Loucy (cell line): ENCODE results near the gene FKBP6.
"Not testable (repeated sequence)": the region's sequence is repeated elsewhere in the genome, so short reads cannot be mapped to it uniquely, and the experiment has no call there.

ENCODE experiments used
- H2AFZ ChIP-seq: fragments of 200-600 bp; sonication (generic); 2 replicates; pipeline ENCODE4 v1.6.0; 2016; ENCODE audit warnings: antibody characterized with exemption, mild to moderate bottlenecking, low read length, moderate library complexity
- H3F3A ChIP-seq: fragments of 200-600 bp; 2 replicates; pipeline ENCODE4 v1.6.0; 2016; ENCODE audit warnings: antibody characterized with exemption, low read depth, mild to moderate bottlenecking
- H3K27me3 ChIP-seq: fragments of 200-600 bp; sonication (generic); 2 replicates; pipeline ENCODE4 v1.6.1; 2014; ENCODE audit warnings: low read length, mild to moderate bottlenecking; ENCODE audit not compliant: insufficient read depth, poor library complexity, severe bottlenecking
- H3K36me3 ChIP-seq: fragments of 200-600 bp; sonication (generic); 2 replicates; pipeline ENCODE4 v1.6.1; 2016; ENCODE audit warnings: low read length; ENCODE audit not compliant: insufficient read depth
- H3K4me1 ChIP-seq: fragments of 200-600 bp; sonication (generic); 2 replicates; pipeline ENCODE4 v1.5.1; 2014; ENCODE audit warnings: low read length, mild to moderate bottlenecking; ENCODE audit not compliant: insufficient read depth, poor library complexity, severe bottlenecking
- H3K4me2 ChIP-seq: fragments of 200-600 bp; sonication (generic); 2 replicates; pipeline ENCODE4 v1.6.0; 2014; ENCODE audit warnings: antibody characterized with exemption, low read length, low read depth, mild to moderate bottlenecking; ENCODE audit not compliant: poor library complexity, severe bottlenecking
- H3K4me3 ChIP-seq: fragments of 200-600 bp; sonication (generic); 2 replicates; pipeline ENCODE4 v1.5.1; 2014; ENCODE audit warnings: low read length, mild to moderate bottlenecking, mixed read lengths; ENCODE audit not compliant: poor library complexity, severe bottlenecking
- H3K79me2 ChIP-seq: fragments of 200-600 bp; sonication (generic); 2 replicates; pipeline ENCODE4 v1.6.1; 2014; ENCODE audit warnings: low read length; ENCODE audit not compliant: insufficient read depth
- H3K9ac ChIP-seq: fragments of 200-600 bp; sonication (generic); 2 replicates; pipeline ENCODE4 v1.6.0; 2014; ENCODE audit warnings: mild to moderate bottlenecking, low read depth, low read length, moderate library complexity; ENCODE audit not compliant: poor library complexity, severe bottlenecking
- H3K9me2 ChIP-seq: fragments of 200-600 bp; sonication (generic); replicated peaks from 2 replicates; pipeline ENCODE4 v1.6.1; 2016; ENCODE audit warnings: low read depth, low read length, mixed read lengths
- H3K9me3 ChIP-seq: fragments of 200-600 bp; sonication (generic); 2 replicates; pipeline ENCODE4 v1.6.1; 2014; ENCODE audit warnings: mild to moderate bottlenecking, antibody characterized with exemption, low read length, low read depth; ENCODE audit not compliant: insufficient read depth
- H4K20me1 ChIP-seq: fragments of 200-600 bp; sonication (generic); 2 replicates; pipeline ENCODE4 v1.6.0; 2014; ENCODE audit warnings: antibody characterized with exemption, low read length, mild to moderate bottlenecking; ENCODE audit not compliant: insufficient read depth, poor library complexity, severe bottlenecking

The FKBP6 gene, protein sequence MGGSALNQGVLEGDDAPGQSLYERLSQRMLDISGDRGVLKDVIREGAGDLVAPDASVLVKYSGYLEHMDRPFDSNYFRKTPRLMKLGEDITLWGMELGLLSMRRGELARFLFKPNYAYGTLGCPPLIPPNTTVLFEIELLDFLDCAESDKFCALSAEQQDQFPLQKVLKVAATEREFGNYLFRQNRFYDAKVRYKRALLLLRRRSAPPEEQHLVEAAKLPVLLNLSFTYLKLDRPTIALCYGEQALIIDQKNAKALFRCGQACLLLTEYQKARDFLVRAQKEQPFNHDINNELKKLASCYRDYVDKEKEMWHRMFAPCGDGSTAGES

DNA sequence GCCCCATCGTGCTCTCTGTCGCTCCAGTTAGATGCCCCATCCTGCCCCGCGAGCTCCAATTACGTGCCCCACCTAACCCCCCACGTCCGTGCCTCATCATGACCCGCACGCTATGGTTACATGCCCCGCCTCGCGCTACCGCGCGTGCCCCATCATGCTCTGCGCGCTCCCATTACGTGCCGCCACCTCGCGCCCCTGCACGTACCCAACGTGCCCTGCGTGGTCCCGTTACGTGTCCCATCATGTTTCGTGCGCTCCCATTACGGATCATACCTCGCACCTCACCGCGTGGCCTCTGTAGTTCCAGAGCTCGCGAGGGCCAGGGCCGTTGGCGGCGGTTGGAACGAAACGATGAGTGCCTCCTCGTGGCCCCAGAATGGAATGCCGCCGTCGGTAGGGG, at the start of gene FKBP6, which contains the start of gene TRIM50:
Gene FKBP6 (plus strand): TSS at position 240 of the 400 bp plus-strand sequence. CDS start 268 bp downstream, outside the sequence.
Gene TRIM50 (minus strand): TSS at position 161 of the 400 bp plus-strand sequence. CDS start 3,295 bp downstream, outside the sequence.
- not testable (repeated sequence) for H3K4me1 ChIP-seq, H3K79me2 ChIP-seq, H4K20me1 ChIP-seq, H3K9me3 ChIP-seq, H3K36me3 ChIP-seq, H3F3A ChIP-seq, H3K9me2 ChIP-seq, H3K27me3 ChIP-seq, H3K4me2 ChIP-seq, H2AFZ ChIP-seq, H3K4me3 ChIP-seq, H3K9ac ChIP-seq

DNA sequence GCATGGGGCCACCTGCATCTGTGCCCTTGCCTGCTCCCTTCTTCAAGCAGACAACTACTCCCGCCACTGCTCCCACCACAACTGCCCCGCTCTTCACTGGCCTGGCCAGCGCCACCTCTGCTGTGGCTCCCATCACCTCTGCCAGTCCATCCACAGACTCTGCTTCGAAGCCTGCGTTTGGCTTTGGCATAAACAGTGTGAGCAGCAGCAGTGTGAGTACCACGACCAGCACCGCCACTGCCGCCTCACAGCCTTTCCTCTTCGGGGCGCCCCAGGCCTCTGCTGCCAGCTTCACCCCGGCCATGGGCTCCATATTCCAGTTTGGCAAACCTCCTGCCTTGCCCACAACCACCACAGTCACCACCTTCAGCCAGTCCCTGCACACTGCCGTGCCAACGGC, 30.7 kb upstream of the FKBP6 start:
- H3K79me2 ChIP-seq, H3K4me2 ChIP-seq, H3K4me3 ChIP-seq, H3K4me1 ChIP-seq, H3K9ac ChIP-seq, H3K9me2 ChIP-seq, H4K20me1 ChIP-seq, H2AFZ ChIP-seq, H3K9me3 ChIP-seq, H3K27me3 ChIP-seq, H3K36me3 ChIP-seq, H3F3A ChIP-seq: not testable (repeated sequence)

DNA sequence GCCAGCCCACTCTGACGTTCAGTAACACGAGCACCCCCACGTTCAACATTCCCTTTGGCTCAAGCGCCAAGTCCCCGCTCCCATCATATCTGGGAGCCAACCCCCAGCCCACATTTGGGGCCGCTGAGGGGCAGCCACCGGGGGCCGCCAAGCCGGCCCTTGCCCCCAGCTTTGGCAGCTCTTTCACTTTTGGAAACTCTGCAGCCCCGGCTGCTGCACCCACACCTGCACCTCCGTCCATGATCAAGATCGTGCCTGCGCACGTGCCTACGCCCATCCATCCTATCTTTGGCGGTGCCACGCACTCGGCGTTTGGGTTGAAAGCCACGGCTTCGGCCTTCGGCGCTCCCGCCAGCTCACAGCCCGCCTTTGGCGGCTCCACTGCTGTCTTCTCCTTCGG, 30.3 kb upstream of the FKBP6 start:
- H2AFZ ChIP-seq, H4K20me1 ChIP-seq, H3K9me2 ChIP-seq, H3K27me3 ChIP-seq, H3K36me3 ChIP-seq, H3K79me2 ChIP-seq, H3K4me3 ChIP-seq, H3K4me1 ChIP-seq, H3K9ac ChIP-seq, H3K4me2 ChIP-seq, H3F3A ChIP-seq, H3K9me3 ChIP-seq: not testable (repeated sequence)

DNA sequence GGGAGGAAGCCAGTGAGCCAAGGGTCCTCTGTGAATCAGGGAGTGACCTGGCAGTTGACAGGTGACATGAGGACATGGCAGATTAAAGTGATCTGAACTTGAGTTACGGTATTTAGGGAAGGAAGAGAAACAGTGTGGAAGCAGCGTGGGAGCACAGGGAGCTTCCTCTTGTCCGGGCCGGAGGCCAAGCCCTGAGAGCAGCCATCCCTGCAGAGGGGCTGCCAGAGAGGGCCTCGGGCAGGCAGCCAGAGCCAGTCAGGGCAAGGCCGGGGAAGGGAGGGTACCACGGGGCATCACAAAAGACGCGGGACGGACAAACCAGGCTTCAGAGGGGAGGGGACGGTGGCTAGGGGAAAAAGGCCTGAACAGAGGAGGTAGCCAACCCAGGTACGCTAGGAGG, 28.1 kb upstream of the FKBP6 start:
- not testable (repeated sequence) for H3F3A ChIP-seq, H3K27me3 ChIP-seq, H3K4me3 ChIP-seq, H2AFZ ChIP-seq, H3K4me2 ChIP-seq, H4K20me1 ChIP-seq, H3K4me1 ChIP-seq, H3K79me2 ChIP-seq, H3K9ac ChIP-seq, H3K9me2 ChIP-seq, H3K9me3 ChIP-seq
- peaks cover 11% of the 10 kb centered on the region; the same call in 1 of the 2 replicates for H3K36me3 ChIP-seq

DNA sequence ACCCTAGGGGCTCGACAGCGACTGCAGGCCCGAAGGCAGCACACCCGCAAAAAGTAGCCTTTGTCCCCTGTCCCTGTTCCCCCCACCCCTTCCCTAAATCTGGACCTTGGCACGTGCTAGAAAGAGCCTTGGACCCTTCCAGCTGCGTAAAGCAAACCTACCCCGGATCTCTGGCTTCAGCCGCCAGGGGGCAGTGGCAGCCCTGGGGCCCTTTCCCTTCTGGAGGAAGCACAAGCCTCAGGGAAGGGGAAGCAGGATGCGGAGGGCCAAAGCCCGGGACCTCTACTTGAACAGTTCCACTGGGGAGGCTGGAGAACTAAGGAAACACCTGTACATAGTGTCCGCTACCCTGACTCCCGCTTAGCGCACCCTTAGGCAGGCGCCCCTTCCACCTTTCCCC, 26.9 kb upstream of the FKBP6 start:
- H2AFZ ChIP-seq, H3K9me3 ChIP-seq, H3F3A ChIP-seq, H3K4me2 ChIP-seq, H3K4me3 ChIP-seq, H3K27me3 ChIP-seq, H3K9ac ChIP-seq, H4K20me1 ChIP-seq, H3K9me2 ChIP-seq, H3K79me2 ChIP-seq, H3K4me1 ChIP-seq: not testable (repeated sequence)
- peaks cover 11% of the 10 kb centered on the region; the same call in 1 of the 2 replicates for H3K36me3 ChIP-seq

DNA sequence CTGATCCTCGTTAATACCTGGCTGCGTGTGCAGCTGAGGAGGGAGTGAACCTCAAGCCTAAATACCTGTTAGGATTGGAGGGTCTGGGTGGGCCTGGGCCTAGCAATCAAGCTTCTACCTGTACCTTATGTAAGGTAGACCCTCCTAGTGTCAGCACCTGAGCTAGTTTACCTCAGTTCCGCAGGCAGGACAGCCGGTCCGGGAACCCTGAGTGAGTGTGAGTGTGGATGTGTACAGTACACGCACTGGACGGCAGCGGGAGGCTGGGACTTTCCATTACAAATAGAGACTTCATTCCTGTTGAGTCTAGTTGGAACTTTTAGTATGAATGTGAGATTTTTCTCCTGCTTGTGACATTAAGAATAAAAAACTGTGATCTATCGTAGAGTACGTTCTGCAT, 25.1 kb upstream of the FKBP6 start:
- H3F3A ChIP-seq, H3K27me3 ChIP-seq, H3K9ac ChIP-seq, H3K4me2 ChIP-seq, H3K9me3 ChIP-seq, H4K20me1 ChIP-seq, H2AFZ ChIP-seq, H3K9me2 ChIP-seq, H3K4me3 ChIP-seq: not testable (repeated sequence)
- peaks cover 12% of the 10 kb centered on the region for H3K4me1 ChIP-seq
- peaks cover 20% of the 10 kb centered on the region for H3K79me2 ChIP-seq
- peaks cover 11% of the 10 kb centered on the region; the same call in 1 of the 2 replicates for H3K36me3 ChIP-seq
